ENCODE results near the gene LRRC37B. TPM values are rescaled to one million over a fixed set of nuclear protein-coding genes. Genes with fewer than 3 reads are reported as not detected.

Gene LRRC37B
- total RNA-seq, 1 experiment from 2014 or later = 19.1 TPM

- Histone ChIP-seq H3K4me2 (ENCODE audit: insufficient read depth, insufficient read length, low read length) (no peak overlapping the region), H3K4ac (ENCODE audit: low read depth, low read length) (no peak overlapping the region), H2BK120ac (ENCODE audit: low read depth, low read length, poor library complexity, severe bottlenecking) (no peak overlapping the region), H3T11ph (ENCODE audit: low read length) (no peak overlapping the region), H3K79me2 (ENCODE audit: insufficient read depth, low read length) (no peaks in the 10 kb centered on the region), H3K14ac (ENCODE audit: insufficient read depth, low read length) (peak overlapping the region; percentile 47; the same call in 1 of the 2 replicates), H3K23ac (ENCODE audit: insufficient read length, low read depth, low read length) (no peak overlapping the region), H2BK5ac (ENCODE audit: insufficient read length, low read length) (no peak overlapping the region), H3K18ac (ENCODE audit: insufficient read length, low read depth, low read length) (no peak overlapping the region), H4K91ac (ENCODE audit: insufficient read length, low read depth, low read length) (no peak overlapping the region), H3K4me1 (ENCODE audit: insufficient read depth, low read length) (peaks cover 9% of the 10 kb centered on the region; the same call in 1 of the 2 replicates), H3K79me1 (ENCODE audit: insufficient read depth, low read depth, low read length, poor library complexity, severe bottlenecking) (no peaks in the 10 kb centered on the region), H2AFZ (ENCODE audit: low read length) (no peak overlapping the region), H4K5ac (ENCODE audit: insufficient read length, low read depth, low read length) (no peak overlapping the region), H3K9me3 (ENCODE audit: control insufficient read depth, low read depth, low read length) (no peaks in the 10 kb centered on the region), H3K27me3 (ENCODE audit: insufficient read depth, low read length) (no peaks in the 10 kb centered on the region), H3K9ac (ENCODE audit: extremely low read depth, insufficient read length, low read length) (no peak overlapping the region), H2BK12ac (ENCODE audit: insufficient read length, low read depth, low read length) (no peak overlapping the region), H3K56ac (ENCODE audit: insufficient read length, low read depth, low read length) (no peak overlapping the region), H2BK15ac (ENCODE audit: low read depth, low read length) (no peak overlapping the region), H2AK5ac (ENCODE audit: insufficient read length, low read length) (no peak overlapping the region), H4K8ac (replicated peaks; ENCODE audit: insufficient read length, low read depth, low read length) (no peak overlapping the region), H3K23me2 (ENCODE audit: insufficient read length, low read depth, low read length, poor library complexity, severe bottlenecking) (no peaks in the 10 kb centered on the region), H3K27ac (ENCODE audit: insufficient read length, low read depth, low read length) (no peak overlapping the region), H2BK20ac (ENCODE audit: low read depth, low read length, poor library complexity, severe bottlenecking) (no peak overlapping the region), H4K20me1 (ENCODE audit: control insufficient read depth, insufficient read depth, insufficient read length) (no peaks in the 10 kb centered on the region)
- TF ChIP-seq CTCF (conservative IDR thresholded peaks at IDR 0.05) = no peak
- Mint-ChIP-seq H3K27ac (peak overlapping the region in 2 of 3 experiments; percentile 54 to 86; a peak in 2 of 7 replicates), H3K4me1 (peaks cover 28 to 33% of the 10 kb centered on the region in 2 experiments), H3K4me3 (no peak overlapping the region), H3K36me3 (ENCODE audit: insufficient read depth in 1 of 3, low read depth in 3 of 3) (no peaks in the 10 kb centered on the region; a peak in 1 of 7 replicates), H3K27me3 (ENCODE audit: low read depth) (no peaks in the 10 kb centered on the region; the same call in 1 of the 2 replicates), H3K9me3 (no peaks in the 10 kb centered on the region)
- WGBS (ENCODE audit: extremely low coverage, insufficient read length, low lambda C conversion rate) = no CpG with 5 or more reads among the region's 5 CpGs
- no peak for DNase-seq
Measured at GRCh38 chr17:32102172-32102571, 95.0 kb downstream of the LRRC37B start.

Data from H9 (cell line).